ENCODE results near the gene MKNK2.
A peak's percentile ranks its signal among the peaks of the same experiment; 100 is the strongest.

The MKNK2 gene

GRCh38 chr19:2057484-2058469, 6.7 kb upstream of the MKNK2 start:
- no peak for DNase-seq

- no peak for DNase-seq
Observed at GRCh38 chr19:2056837-2057192, 5.8 kb upstream of the MKNK2 start.

GRCh38 chr19:2055931-2056836, 5.1 kb upstream of the MKNK2 start:
- DNase-seq = no peak

GRCh38 chr19:2054763-2055162, 3.7 kb upstream of the MKNK2 start:
- no peak for DNase-seq

GRCh38 chr19:2053601-2054389, 2.8 kb upstream of the MKNK2 start:
- no peak for DNase-seq

- DNase-seq = peak; percentile 38
Observed at GRCh38 chr19:2051773-2052704, 995 bp upstream of the MKNK2 start.

- no peak for DNase-seq
Observed at GRCh38 chr19:2050349-2050990, 574 bp downstream of the MKNK2 start.

GRCh38 chr19:2049741-2050348, 1.2 kb downstream of the MKNK2 start:
- DNase-seq = peak; percentile 65

GRCh38 chr19:2048959-2049740, 1.9 kb downstream of the MKNK2 start:
- no peak for DNase-seq

GRCh38 chr19:2048104-2048958, 2.7 kb downstream of the MKNK2 start:
- DNase-seq = no peak

- DNase-seq = no peak
Observed at GRCh38 chr19:2047449-2048103, 3.5 kb downstream of the MKNK2 start.

- DNase-seq = no peak
Observed at GRCh38 chr19:2047076-2047448, 4.0 kb downstream of the MKNK2 start.

- no peak for DNase-seq
Observed at GRCh38 chr19:2046046-2046907, 4.8 kb downstream of the MKNK2 start.

- no peak for DNase-seq
Observed at GRCh38 chr19:2045501-2046045, 5.5 kb downstream of the MKNK2 start.

GRCh38 chr19:2044709-2045500, 6.1 kb downstream of the MKNK2 start:
- DNase-seq = no peak

Measured in activated naive CD4-positive, alpha-beta T cell treated with Interleukin-2 at 50 U/mL for 16 hours (primary cell).